ENCODE data around the gene CALCB.
A peak's percentile ranks its signal among the peaks of the same experiment; 100 is the strongest.
"Not testable (repeated sequence)": the region's sequence is repeated elsewhere in the genome, so short reads cannot be mapped to it uniquely, and the experiment has no call there.

The CALCB gene

GRCh38 chr11:15073361-15074205 is at the start of gene CALCB:
Gene CALCB, plus strand, starts transcription at chr11:15073593. Its CDS starts 1,126 bp downstream, at chr11:15074719.
- TF ChIP-seq, protein P1, sequence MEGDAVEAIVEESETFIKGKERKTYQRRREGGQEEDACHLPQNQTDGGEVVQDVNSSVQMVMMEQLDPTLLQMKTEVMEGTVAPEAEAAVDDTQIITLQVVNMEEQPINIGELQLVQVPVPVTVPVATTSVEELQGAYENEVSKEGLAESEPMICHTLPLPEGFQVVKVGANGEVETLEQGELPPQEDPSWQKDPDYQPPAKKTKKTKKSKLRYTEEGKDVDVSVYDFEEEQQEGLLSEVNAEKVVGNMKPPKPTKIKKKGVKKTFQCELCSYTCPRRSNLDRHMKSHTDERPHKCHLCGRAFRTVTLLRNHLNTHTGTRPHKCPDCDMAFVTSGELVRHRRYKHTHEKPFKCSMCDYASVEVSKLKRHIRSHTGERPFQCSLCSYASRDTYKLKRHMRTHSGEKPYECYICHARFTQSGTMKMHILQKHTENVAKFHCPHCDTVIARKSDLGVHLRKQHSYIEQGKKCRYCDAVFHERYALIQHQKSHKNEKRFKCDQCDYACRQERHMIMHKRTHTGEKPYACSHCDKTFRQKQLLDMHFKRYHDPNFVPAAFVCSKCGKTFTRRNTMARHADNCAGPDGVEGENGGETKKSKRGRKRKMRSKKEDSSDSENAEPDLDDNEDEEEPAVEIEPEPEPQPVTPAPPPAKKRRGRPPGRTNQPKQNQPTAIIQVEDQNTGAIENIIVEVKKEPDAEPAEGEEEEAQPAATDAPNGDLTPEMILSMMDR (conservative IDR thresholded peaks at IDR 0.05; ENCODE audit: low read length) = no peak
- H3K4me3 ChIP-seq (ENCODE audit: low read length) = peak within 1 kb of the TSS; percentile 29
- DNase-seq (ENCODE audit: low read depth) = peak; percentile 12

GRCh38 chr11:15027011-15027410 is 46.4 kb upstream of the CALCB start:
- TF ChIP-seq, protein P1 (conservative IDR thresholded peaks at IDR 0.05; ENCODE audit: low read length) = no peak
- DNase-seq (ENCODE audit: low read depth) = no peak

GRCh38 chr11:15027956-15028355 is 45.4 kb upstream of the CALCB start:
- TF ChIP-seq, protein P1 (conservative IDR thresholded peaks at IDR 0.05; ENCODE audit: low read length) = no peak
- no peak overlapping the region for H3K4me3 ChIP-seq (ENCODE audit: low read length)
- no peak for DNase-seq (ENCODE audit: low read depth)

More at GRCh38 chr11:15027011-15027410, 46.4 kb upstream of the CALCB start:
- H3K4me3 ChIP-seq (ENCODE audit: low read length) = no peak overlapping the region

- TF ChIP-seq, protein P1 (conservative IDR thresholded peaks at IDR 0.05; ENCODE audit: low read length) = no peak
- DNase-seq (ENCODE audit: low read depth) = no peak
- no peak overlapping the region for H3K4me3 ChIP-seq (ENCODE audit: low read length)
Observed at GRCh38 chr11:15028379-15028778, 45.0 kb upstream of the CALCB start.

DNA sequence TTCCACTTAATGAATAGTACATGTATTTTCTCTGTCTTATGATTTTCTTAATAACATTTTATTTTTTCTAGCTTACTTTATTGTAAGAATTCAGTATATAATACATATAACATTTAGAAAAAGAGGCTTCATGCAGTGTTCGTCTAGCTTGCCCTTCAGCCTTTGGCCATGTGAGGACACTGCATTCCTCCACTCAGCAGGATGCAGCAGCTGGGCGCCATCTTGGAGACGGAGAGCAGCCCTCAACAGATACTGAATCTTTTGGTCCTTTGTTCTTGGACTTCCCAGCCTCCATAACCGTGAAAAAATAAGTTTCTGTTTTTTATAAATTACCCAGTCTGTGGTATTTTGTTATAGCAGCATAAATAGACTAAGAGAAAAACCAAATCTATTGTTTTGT is 41.4 kb upstream of the CALCB start:
- not testable (repeated sequence) for DNase-seq (ENCODE audit: low read depth); H3K4me3 ChIP-seq (ENCODE audit: low read length)

DNA sequence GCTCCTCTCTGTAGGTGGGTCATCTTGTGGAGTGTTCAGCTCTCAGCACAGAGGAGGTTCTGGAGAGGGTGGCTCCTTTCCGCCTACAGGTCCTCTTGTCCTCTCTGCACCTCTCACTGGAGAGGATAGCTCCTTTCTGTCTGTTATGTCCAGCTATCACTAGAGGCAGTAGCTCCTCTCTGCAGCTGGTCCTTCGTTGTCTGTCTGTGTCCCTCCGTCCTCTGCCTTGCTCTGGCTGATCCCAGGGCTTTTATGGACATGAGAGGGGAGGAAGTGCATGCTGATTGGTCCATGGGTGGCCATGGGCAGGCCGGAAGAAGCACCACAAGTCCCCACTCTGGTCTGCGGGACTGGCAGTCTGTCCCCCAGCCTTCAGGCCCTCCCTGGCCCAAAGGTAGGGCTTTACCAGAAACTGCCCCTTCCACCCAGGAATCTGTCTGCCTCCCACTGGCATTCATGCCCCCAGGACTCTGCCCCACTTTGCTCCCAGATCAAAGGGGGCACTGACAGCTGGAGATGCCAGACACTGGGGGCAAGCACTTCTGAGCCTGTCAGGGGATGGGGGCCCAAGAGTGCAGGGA is 38.6 kb upstream of the CALCB start:
- H3K4me3 ChIP-seq (ENCODE audit: low read length) = no peak overlapping the region
- DNase-seq (ENCODE audit: low read depth) = no peak
- TF ChIP-seq, protein P1 (conservative IDR thresholded peaks at IDR 0.05; ENCODE audit: low read length) = no peak

GRCh38 chr11:15035283-15035682 is 38.1 kb upstream of the CALCB start:
- no peak for DNase-seq (ENCODE audit: low read depth)
- TF ChIP-seq, protein P1 (conservative IDR thresholded peaks at IDR 0.05; ENCODE audit: low read length) = no peak
- no peak overlapping the region for H3K4me3 ChIP-seq (ENCODE audit: low read length)

Data from AG10803 (cell line).